ENCODE measurements around the gene PDE4D.

The PDE4D gene

GRCh38 chr5:59777028-59777427, 116.5 kb downstream of the PDE4D start:
- Histone ChIP-seq H3K27me3 (ENCODE audit: control insufficient read depth, insufficient read depth, low read length, poor library complexity, severe bottlenecking) (no peaks in the 10 kb centered on the region), H3K4me1 (ENCODE audit: control insufficient read depth, insufficient read depth, low read length) (no peaks in the 10 kb centered on the region), H3K27ac (ENCODE audit: insufficient read depth, low read depth, low read length, poor library complexity, severe bottlenecking) (no peak overlapping the region), H3K36me3 (ENCODE audit: control insufficient read depth, insufficient read depth, low read length) (no peaks in the 10 kb centered on the region), H3K9me3 (ENCODE audit: control insufficient read depth, low read length) (no peaks in the 10 kb centered on the region), H3K4me3 (ENCODE audit: insufficient read depth, low read depth, low read length) (no peak overlapping the region)
- 82 to 84% methylated on average over 4 of the region's 4 CpGs for WGBS, 2 experiments

- Histone ChIP-seq H3K9me3 (ENCODE audit: control insufficient read depth, low read length) (no peaks in the 10 kb centered on the region), H3K4me3 (ENCODE audit: insufficient read depth, low read depth, low read length) (no peak overlapping the region), H3K4me1 (ENCODE audit: control insufficient read depth, insufficient read depth, low read length) (no peaks in the 10 kb centered on the region)
These were observed 120.2 kb downstream of the PDE4D start for GRCh38 chr5:59773294-59773693.

GRCh38 chr5:59772757-59773156, 120.8 kb downstream of the PDE4D start:
- Histone ChIP-seq H3K4me1 (ENCODE audit: control insufficient read depth, insufficient read depth, low read length) (no peaks in the 10 kb centered on the region), H3K36me3 (ENCODE audit: control insufficient read depth, insufficient read depth, low read length) (no peaks in the 10 kb centered on the region)
- 86 to 94% methylated on average over 2 of the region's 2 CpGs for WGBS, 2 experiments

More at GRCh38 chr5:59773294-59773693, 120.2 kb downstream of the PDE4D start:
- H3K36me3 ChIP-seq (ENCODE audit: control insufficient read depth, insufficient read depth, low read length): no peaks in the 10 kb centered on the region
- peaks cover 19% of the 10 kb centered on the region for H3K27me3 ChIP-seq (ENCODE audit: control insufficient read depth, insufficient read depth, low read length, poor library complexity, severe bottlenecking)
- no peak overlapping the region for H3K27ac ChIP-seq (ENCODE audit: insufficient read depth, low read depth, low read length, poor library complexity, severe bottlenecking)

GRCh38 chr5:59772206-59772605, 121.3 kb downstream of the PDE4D start:
- Histone ChIP-seq H3K27me3 (ENCODE audit: control insufficient read depth, insufficient read depth, low read length, poor library complexity, severe bottlenecking) (peaks cover 30% of the 10 kb centered on the region), H3K36me3 (ENCODE audit: control insufficient read depth, insufficient read depth, low read length) (no peaks in the 10 kb centered on the region), H3K4me3 (ENCODE audit: insufficient read depth, low read depth, low read length) (no peak overlapping the region), H3K9me3 (ENCODE audit: control insufficient read depth, low read length) (no peaks in the 10 kb centered on the region), H3K4me1 (ENCODE audit: control insufficient read depth, insufficient read depth, low read length) (no peaks in the 10 kb centered on the region), H3K27ac (ENCODE audit: insufficient read depth, low read depth, low read length, poor library complexity, severe bottlenecking) (no peak overlapping the region)
- 87 to 88% methylated on average over 1 to 2 of the region's 2 CpGs for WGBS, 2 experiments

More at GRCh38 chr5:59772757-59773156, 120.8 kb downstream of the PDE4D start:
- Histone ChIP-seq H3K27me3 (ENCODE audit: control insufficient read depth, insufficient read depth, low read length, poor library complexity, severe bottlenecking) (peaks cover 25% of the 10 kb centered on the region), H3K27ac (ENCODE audit: insufficient read depth, low read depth, low read length, poor library complexity, severe bottlenecking) (no peak overlapping the region), H3K4me3 (ENCODE audit: insufficient read depth, low read depth, low read length) (no peak overlapping the region), H3K9me3 (ENCODE audit: control insufficient read depth, low read length) (no peaks in the 10 kb centered on the region)

- H3K36me3 ChIP-seq (ENCODE audit: control insufficient read depth, insufficient read depth, low read length): no peaks in the 10 kb centered on the region
- WGBS, 2 experiments: 91 to 95% methylated on average over 3 of the region's 4 CpGs
- H3K4me1 ChIP-seq (ENCODE audit: control insufficient read depth, insufficient read depth, low read length): no peaks in the 10 kb centered on the region
- no peaks in the 10 kb centered on the region for H3K9me3 ChIP-seq (ENCODE audit: control insufficient read depth, low read length)
- H3K4me3 ChIP-seq (ENCODE audit: insufficient read depth, low read depth, low read length): no peak overlapping the region
- peaks cover 36% of the 10 kb centered on the region for H3K27me3 ChIP-seq (ENCODE audit: control insufficient read depth, insufficient read depth, low read length, poor library complexity, severe bottlenecking)
- no peak overlapping the region for H3K27ac ChIP-seq (ENCODE audit: insufficient read depth, low read depth, low read length, poor library complexity, severe bottlenecking)
These were observed 122.6 kb downstream of the PDE4D start for GRCh38 chr5:59770953-59771352.

GRCh38 chr5:59769832-59770231, 123.7 kb downstream of the PDE4D start:
- Histone ChIP-seq H3K4me3 (ENCODE audit: insufficient read depth, low read depth, low read length) (no peak overlapping the region), H3K9me3 (ENCODE audit: control insufficient read depth, low read length) (no peaks in the 10 kb centered on the region), H3K27me3 (ENCODE audit: control insufficient read depth, insufficient read depth, low read length, poor library complexity, severe bottlenecking) (peaks cover 36% of the 10 kb centered on the region), H3K4me1 (ENCODE audit: control insufficient read depth, insufficient read depth, low read length) (no peaks in the 10 kb centered on the region), H3K36me3 (ENCODE audit: control insufficient read depth, insufficient read depth, low read length) (no peaks in the 10 kb centered on the region), H3K27ac (ENCODE audit: insufficient read depth, low read depth, low read length, poor library complexity, severe bottlenecking) (no peak overlapping the region)

GRCh38 chr5:59769041-59769360, 124.5 kb downstream of the PDE4D start:
- WGBS, 2 experiments: 50 to 68% methylated on average over 1 of the region's 1 CpG
- no peaks in the 10 kb centered on the region for H3K36me3 ChIP-seq (ENCODE audit: control insufficient read depth, insufficient read depth, low read length)
- H3K4me3 ChIP-seq (ENCODE audit: insufficient read depth, low read depth, low read length): no peak overlapping the region
- H3K4me1 ChIP-seq (ENCODE audit: control insufficient read depth, insufficient read depth, low read length): no peaks in the 10 kb centered on the region
- no peak overlapping the region for H3K27ac ChIP-seq (ENCODE audit: insufficient read depth, low read depth, low read length, poor library complexity, severe bottlenecking)
- H3K9me3 ChIP-seq (ENCODE audit: control insufficient read depth, low read length): no peaks in the 10 kb centered on the region
- peaks cover 36% of the 10 kb centered on the region for H3K27me3 ChIP-seq (ENCODE audit: control insufficient read depth, insufficient read depth, low read length, poor library complexity, severe bottlenecking)

GRCh38 chr5:59768152-59769040, 125.1 kb downstream of the PDE4D start:
- Histone ChIP-seq H3K4me1 (ENCODE audit: control insufficient read depth, insufficient read depth, low read length) (no peaks in the 10 kb centered on the region), H3K9me3 (ENCODE audit: control insufficient read depth, low read length) (no peaks in the 10 kb centered on the region), H3K27ac (ENCODE audit: insufficient read depth, low read depth, low read length, poor library complexity, severe bottlenecking) (no peak overlapping the region), H3K27me3 (ENCODE audit: control insufficient read depth, insufficient read depth, low read length, poor library complexity, severe bottlenecking) (peaks cover 36% of the 10 kb centered on the region), H3K4me3 (ENCODE audit: insufficient read depth, low read depth, low read length) (peak overlapping the region; percentile 26), H3K36me3 (ENCODE audit: control insufficient read depth, insufficient read depth, low read length) (no peaks in the 10 kb centered on the region)
- 15% methylated on average over 39 to 40 of the region's 40 CpGs for WGBS, 2 experiments

- Histone ChIP-seq H3K4me3 (ENCODE audit: insufficient read depth, low read depth, low read length) (peak overlapping the region; percentile 26), H3K27me3 (ENCODE audit: control insufficient read depth, insufficient read depth, low read length, poor library complexity, severe bottlenecking) (peaks cover 36% of the 10 kb centered on the region), H3K4me1 (ENCODE audit: control insufficient read depth, insufficient read depth, low read length) (no peaks in the 10 kb centered on the region), H3K36me3 (ENCODE audit: control insufficient read depth, insufficient read depth, low read length) (no peaks in the 10 kb centered on the region), H3K27ac (ENCODE audit: insufficient read depth, low read depth, low read length, poor library complexity, severe bottlenecking) (no peak overlapping the region), H3K9me3 (ENCODE audit: control insufficient read depth, low read length) (no peaks in the 10 kb centered on the region)
- 72 to 88% methylated on average over 3 to 4 of the region's 4 CpGs for WGBS, 2 experiments
These were observed 125.8 kb downstream of the PDE4D start for GRCh38 chr5:59767681-59768151.

- Histone ChIP-seq H3K4me1 (ENCODE audit: control insufficient read depth, insufficient read depth, low read length) (no peaks in the 10 kb centered on the region), H3K9me3 (ENCODE audit: control insufficient read depth, low read length) (no peaks in the 10 kb centered on the region), H3K27me3 (ENCODE audit: control insufficient read depth, insufficient read depth, low read length, poor library complexity, severe bottlenecking) (peaks cover 36% of the 10 kb centered on the region), H3K4me3 (ENCODE audit: insufficient read depth, low read depth, low read length) (no peak overlapping the region), H3K27ac (ENCODE audit: insufficient read depth, low read depth, low read length, poor library complexity, severe bottlenecking) (no peak overlapping the region), H3K36me3 (ENCODE audit: control insufficient read depth, insufficient read depth, low read length) (no peaks in the 10 kb centered on the region)
These were observed 126.3 kb downstream of the PDE4D start for GRCh38 chr5:59767211-59767605.
